ENCODE measurements around the gene RABEP2.

RABEP2 gene

DNA sequence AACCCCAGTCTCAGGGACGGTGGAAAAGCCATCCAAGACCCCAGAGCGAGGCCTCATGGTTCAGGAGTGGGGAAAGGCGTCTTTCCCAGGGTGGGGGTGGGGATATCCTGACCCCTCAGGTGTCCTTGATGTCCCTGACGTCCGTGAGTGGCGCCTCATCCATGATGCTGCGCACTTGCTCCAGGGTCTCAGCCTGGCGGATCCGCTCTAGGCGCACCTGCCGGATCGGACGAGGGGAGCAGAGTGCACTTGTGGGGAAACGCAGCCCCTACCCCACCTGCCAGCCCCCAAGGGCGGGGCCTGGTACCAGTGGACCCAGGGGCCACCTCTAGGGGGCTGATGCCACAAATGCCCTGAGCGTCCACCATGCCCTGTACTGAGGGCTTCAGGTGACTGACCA lies 20.2 kb downstream of the RABEP2 start:
- TF ChIP-seq, protein P1, sequence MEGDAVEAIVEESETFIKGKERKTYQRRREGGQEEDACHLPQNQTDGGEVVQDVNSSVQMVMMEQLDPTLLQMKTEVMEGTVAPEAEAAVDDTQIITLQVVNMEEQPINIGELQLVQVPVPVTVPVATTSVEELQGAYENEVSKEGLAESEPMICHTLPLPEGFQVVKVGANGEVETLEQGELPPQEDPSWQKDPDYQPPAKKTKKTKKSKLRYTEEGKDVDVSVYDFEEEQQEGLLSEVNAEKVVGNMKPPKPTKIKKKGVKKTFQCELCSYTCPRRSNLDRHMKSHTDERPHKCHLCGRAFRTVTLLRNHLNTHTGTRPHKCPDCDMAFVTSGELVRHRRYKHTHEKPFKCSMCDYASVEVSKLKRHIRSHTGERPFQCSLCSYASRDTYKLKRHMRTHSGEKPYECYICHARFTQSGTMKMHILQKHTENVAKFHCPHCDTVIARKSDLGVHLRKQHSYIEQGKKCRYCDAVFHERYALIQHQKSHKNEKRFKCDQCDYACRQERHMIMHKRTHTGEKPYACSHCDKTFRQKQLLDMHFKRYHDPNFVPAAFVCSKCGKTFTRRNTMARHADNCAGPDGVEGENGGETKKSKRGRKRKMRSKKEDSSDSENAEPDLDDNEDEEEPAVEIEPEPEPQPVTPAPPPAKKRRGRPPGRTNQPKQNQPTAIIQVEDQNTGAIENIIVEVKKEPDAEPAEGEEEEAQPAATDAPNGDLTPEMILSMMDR (IDR thresholded peaks at IDR 0.05; ENCODE audit: insufficient read depth, low read length), result no peak
- TF ChIP-seq GABPA (IDR thresholded peaks at IDR 0.05; ENCODE audit: low read depth), result no peak
- TF ChIP-seq POLR2AphosphoS5 (IDR thresholded peaks at IDR 0.05; ENCODE audit: low read depth), result no peak
- TF ChIP-seq, protein P2, sequence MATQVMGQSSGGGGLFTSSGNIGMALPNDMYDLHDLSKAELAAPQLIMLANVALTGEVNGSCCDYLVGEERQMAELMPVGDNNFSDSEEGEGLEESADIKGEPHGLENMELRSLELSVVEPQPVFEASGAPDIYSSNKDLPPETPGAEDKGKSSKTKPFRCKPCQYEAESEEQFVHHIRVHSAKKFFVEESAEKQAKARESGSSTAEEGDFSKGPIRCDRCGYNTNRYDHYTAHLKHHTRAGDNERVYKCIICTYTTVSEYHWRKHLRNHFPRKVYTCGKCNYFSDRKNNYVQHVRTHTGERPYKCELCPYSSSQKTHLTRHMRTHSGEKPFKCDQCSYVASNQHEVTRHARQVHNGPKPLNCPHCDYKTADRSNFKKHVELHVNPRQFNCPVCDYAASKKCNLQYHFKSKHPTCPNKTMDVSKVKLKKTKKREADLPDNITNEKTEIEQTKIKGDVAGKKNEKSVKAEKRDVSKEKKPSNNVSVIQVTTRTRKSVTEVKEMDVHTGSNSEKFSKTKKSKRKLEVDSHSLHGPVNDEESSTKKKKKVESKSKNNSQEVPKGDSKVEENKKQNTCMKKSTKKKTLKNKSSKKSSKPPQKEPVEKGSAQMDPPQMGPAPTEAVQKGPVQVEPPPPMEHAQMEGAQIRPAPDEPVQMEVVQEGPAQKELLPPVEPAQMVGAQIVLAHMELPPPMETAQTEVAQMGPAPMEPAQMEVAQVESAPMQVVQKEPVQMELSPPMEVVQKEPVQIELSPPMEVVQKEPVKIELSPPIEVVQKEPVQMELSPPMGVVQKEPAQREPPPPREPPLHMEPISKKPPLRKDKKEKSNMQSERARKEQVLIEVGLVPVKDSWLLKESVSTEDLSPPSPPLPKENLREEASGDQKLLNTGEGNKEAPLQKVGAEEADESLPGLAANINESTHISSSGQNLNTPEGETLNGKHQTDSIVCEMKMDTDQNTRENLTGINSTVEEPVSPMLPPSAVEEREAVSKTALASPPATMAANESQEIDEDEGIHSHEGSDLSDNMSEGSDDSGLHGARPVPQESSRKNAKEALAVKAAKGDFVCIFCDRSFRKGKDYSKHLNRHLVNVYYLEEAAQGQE (IDR thresholded peaks at IDR 0.05; ENCODE audit: insufficient replicate concordance, low read depth), result no peak
- no peak for TF ChIP-seq SPI1 (IDR thresholded peaks at IDR 0.05; ENCODE audit: borderline replicate concordance, low read depth)
- no peak overlapping the region for H3K27ac ChIP-seq (replicated peaks)
- no peak for DNase-seq (ENCODE audit: low read depth in 1 of 2, low spot score in 1 of 2)
- H3K4me3 ChIP-seq (replicated peaks; ENCODE audit: insufficient read depth, low read length), result no peak overlapping the region
- no peaks in the 10 kb centered on the region for H3K27me3 ChIP-seq (ENCODE audit: insufficient read depth, poor library complexity, severe bottlenecking)

DNA sequence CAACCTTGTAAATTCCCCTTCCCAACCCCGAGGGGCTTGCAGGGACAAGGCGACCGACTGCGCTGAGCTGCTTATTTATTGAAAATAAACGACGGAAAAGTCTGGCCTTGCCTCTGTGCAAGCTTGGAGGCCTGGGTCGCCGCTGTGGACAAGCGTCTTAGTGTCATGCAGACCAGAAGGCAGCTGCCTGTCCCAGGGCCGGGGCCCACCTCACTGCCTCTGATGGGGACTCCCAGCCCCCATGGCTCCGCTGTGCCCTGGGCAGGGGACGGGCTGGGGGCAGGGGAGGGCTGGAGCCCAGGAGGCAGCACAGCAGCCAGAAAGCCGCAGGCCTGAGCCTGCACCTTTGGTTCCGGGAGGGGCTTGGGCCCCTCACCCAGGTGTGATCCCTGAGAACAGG lies 20.7 kb downstream of the RABEP2 start:
- Histone ChIP-seq H3K27ac (replicated peaks) (no peak overlapping the region), H3K27me3 (ENCODE audit: insufficient read depth, poor library complexity, severe bottlenecking) (no peaks in the 10 kb centered on the region), H3K4me3 (replicated peaks; ENCODE audit: insufficient read depth, low read length) (no peak overlapping the region)
- TF ChIP-seq, protein P2 (IDR thresholded peaks at IDR 0.05; ENCODE audit: insufficient replicate concordance, low read depth), result no peak
- TF ChIP-seq GABPA (IDR thresholded peaks at IDR 0.05; ENCODE audit: low read depth) (no peak), SPI1 (IDR thresholded peaks at IDR 0.05; ENCODE audit: borderline replicate concordance, low read depth) (no peak), POLR2AphosphoS5 (IDR thresholded peaks at IDR 0.05; ENCODE audit: low read depth) (no peak)
- TF ChIP-seq, protein P1 (IDR thresholded peaks at IDR 0.05; ENCODE audit: insufficient read depth, low read length), result no peak
- DNase-seq (ENCODE audit: low read depth in 1 of 2, low spot score in 1 of 2), result no peak

DNA sequence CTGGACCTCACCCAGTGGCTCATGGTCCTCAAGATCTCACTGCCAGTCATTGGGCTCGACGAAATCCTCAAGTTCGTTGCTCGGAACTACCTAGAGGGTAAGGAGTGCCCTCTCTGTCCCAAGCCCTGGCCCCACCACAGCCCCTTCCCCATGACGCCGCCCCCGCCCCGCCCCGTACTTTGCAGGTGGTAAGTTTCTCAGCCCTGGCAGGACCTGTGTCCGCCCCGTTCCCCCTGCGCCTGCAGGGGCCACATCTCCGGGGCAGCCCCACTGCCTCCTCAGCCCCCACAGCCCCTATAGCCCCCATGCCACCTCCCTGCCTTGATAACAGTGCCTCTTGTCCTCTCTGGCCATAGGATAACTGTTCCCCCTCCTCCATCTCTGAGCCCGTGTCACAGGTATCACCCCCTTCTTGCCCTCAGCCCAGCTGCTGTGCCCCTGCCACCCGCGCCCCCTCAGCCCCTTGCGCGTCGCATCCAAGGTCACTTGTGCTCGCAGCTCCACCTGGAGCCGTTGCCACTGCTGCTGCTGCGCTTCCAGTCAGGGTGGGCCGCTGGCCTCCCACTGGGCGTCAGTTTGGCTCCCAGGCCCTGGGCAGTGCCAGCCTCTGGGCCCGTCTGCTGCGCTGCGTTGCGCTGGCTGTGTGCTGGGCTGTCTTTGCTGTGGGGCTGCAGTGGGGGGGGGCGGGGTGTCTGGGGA lies 21.5 kb downstream of the RABEP2 start:
- Histone ChIP-seq H3K27ac (replicated peaks) (no peak overlapping the region), H3K4me3 (replicated peaks; ENCODE audit: insufficient read depth, low read length) (no peak overlapping the region), H3K27me3 (ENCODE audit: insufficient read depth, poor library complexity, severe bottlenecking) (no peaks in the 10 kb centered on the region)
- TF ChIP-seq, protein P2 (IDR thresholded peaks at IDR 0.05; ENCODE audit: insufficient replicate concordance, low read depth), result no peak
- TF ChIP-seq POLR2AphosphoS5 (IDR thresholded peaks at IDR 0.05; ENCODE audit: low read depth) (no peak), GABPA (IDR thresholded peaks at IDR 0.05; ENCODE audit: low read depth) (no peak), SPI1 (IDR thresholded peaks at IDR 0.05; ENCODE audit: borderline replicate concordance, low read depth) (no peak)
- TF ChIP-seq, protein P1 (IDR thresholded peaks at IDR 0.05; ENCODE audit: insufficient read depth, low read length), result no peak
- no peak for DNase-seq (ENCODE audit: low read depth in 1 of 2, low spot score in 1 of 2)

All from HL-60 (cell line).